ENCODE data around the gene PTGES3.
"Not testable (repeated sequence)": the region's sequence is repeated elsewhere in the genome, so short reads cannot be mapped to it uniquely, and the experiment has no call there.

DNA sequence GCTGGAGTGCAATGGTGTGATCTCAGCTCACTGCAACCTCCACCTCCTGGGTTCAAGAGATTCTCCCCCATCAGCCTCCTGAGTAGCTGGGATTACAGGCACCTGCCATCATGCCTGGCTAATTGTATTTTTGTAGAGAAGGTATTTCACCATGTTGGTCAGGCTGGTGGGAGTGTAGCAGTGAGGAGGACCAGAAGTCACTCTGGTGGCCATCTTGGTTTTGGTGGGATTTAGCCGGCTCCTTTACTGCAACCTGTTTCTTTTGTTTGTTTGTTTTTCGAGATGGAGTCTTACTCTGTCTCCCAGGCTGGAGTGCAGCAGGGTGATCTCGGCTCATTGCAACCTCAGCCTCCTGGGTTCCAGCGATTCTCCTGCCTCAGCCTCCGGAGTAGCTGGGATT is 16.4 kb upstream of the PTGES3 start:
- TF ChIP-seq POLR2A (IDR thresholded peaks at IDR 0.05; ENCODE audit: low read depth, low read length); RCOR1 (conservative IDR thresholded peaks at IDR 0.05; ENCODE audit: low read depth, low read length); EP300 (IDR thresholded peaks at IDR 0.05; ENCODE audit: borderline replicate concordance in 1 of 2, control insufficient read depth in 1 of 2, low read depth in 2 of 2, low read length in 2 of 2); EZH2 (IDR thresholded peaks at IDR 0.05; ENCODE audit: borderline replicate concordance, control insufficient read depth, low read depth, low read length); CEBPB (IDR thresholded peaks at IDR 0.05; ENCODE audit: borderline replicate concordance in 1 of 2, low read depth in 2 of 2, low read length in 2 of 2); RAD21 (IDR thresholded peaks at IDR 0.05; ENCODE audit: insufficient read depth, low read depth, low read length): not testable (repeated sequence)
- TF ChIP-seq, protein P1, sequence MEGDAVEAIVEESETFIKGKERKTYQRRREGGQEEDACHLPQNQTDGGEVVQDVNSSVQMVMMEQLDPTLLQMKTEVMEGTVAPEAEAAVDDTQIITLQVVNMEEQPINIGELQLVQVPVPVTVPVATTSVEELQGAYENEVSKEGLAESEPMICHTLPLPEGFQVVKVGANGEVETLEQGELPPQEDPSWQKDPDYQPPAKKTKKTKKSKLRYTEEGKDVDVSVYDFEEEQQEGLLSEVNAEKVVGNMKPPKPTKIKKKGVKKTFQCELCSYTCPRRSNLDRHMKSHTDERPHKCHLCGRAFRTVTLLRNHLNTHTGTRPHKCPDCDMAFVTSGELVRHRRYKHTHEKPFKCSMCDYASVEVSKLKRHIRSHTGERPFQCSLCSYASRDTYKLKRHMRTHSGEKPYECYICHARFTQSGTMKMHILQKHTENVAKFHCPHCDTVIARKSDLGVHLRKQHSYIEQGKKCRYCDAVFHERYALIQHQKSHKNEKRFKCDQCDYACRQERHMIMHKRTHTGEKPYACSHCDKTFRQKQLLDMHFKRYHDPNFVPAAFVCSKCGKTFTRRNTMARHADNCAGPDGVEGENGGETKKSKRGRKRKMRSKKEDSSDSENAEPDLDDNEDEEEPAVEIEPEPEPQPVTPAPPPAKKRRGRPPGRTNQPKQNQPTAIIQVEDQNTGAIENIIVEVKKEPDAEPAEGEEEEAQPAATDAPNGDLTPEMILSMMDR (IDR thresholded peaks at IDR 0.05 in 2 of 3, conservative IDR thresholded peaks at IDR 0.05 in 1 of 3; ENCODE audit: control insufficient read depth in 2 of 3, extremely low read depth in 1 of 3, insufficient read depth in 1 of 3, low read depth in 3 of 3, low read length in 3 of 3), result not testable (repeated sequence)
